CD4-positive, CD25-positive, alpha-beta regulatory T cell (primary cell): Measurements from ENCODE around the gene ZNF865. TPM values are rescaled to one million over a fixed set of nuclear protein-coding genes. Genes with fewer than 3 reads are reported as not detected.
"Not testable (repeated sequence)": the region's sequence is repeated elsewhere in the genome, so short reads cannot be mapped to it uniquely, and the experiment has no call there.

Source experiments
- ATAC-seq, 2 donors: fragments of 150-1000 bp; cut with Tn5 transposase; one replicate each; pipeline ENCODE4 v1.10.0; 2021; ENCODE audit warnings: low read depth in 2 of 2, moderate number of reproducible peaks in 2 of 2, moderate library complexity in 1 of 2
- DNase-seq, 3 donors: peaks; one replicate each; pipeline versions ENCODE4 v3.0.0 to v3.0.0-alpha.2; 2012 to 2022; ENCODE audit warnings: mixed read lengths in 1 of 3
- H3K27ac ChIP-seq: one replicate; pipeline ENCODE4 v1.7.0; 2013; ENCODE audit warnings: mild to moderate bottlenecking, low read length; ENCODE audit not compliant: insufficient read depth, poor library complexity, severe bottlenecking
- H3K27me3 ChIP-seq: one replicate; pipeline ENCODE4 v1.7.0; 2013; ENCODE audit warnings: low read length; ENCODE audit not compliant: control insufficient read depth, insufficient read depth
- H3K36me3 ChIP-seq: one replicate; pipeline ENCODE4 v1.7.0; 2013; ENCODE audit warnings: mild to moderate bottlenecking, low read length, moderate library complexity; ENCODE audit not compliant: control insufficient read depth, insufficient read depth
- H3K4me1 ChIP-seq: 2 replicates; pipeline ENCODE4 v1.7.0; 2013; ENCODE audit warnings: mild to moderate bottlenecking, low read length; ENCODE audit not compliant: insufficient read depth, control insufficient read depth, poor library complexity, severe bottlenecking
- H3K4me3 ChIP-seq: one replicate; pipeline ENCODE4 v1.7.0; 2013; ENCODE audit warnings: low read depth, mild to moderate bottlenecking, low read length, moderate library complexity
- H3K9me3 ChIP-seq, 2 experiments: 1 replicate in 1 of 2; 2 replicates in 1 of 2; pipeline ENCODE4 v1.7.0; 2013; ENCODE audit warnings: low read length in 2 of 2, mild to moderate bottlenecking in 1 of 2, moderate library complexity in 1 of 2; ENCODE audit not compliant: control insufficient read depth in 2 of 2
- H3K27ac Mint-ChIP-seq, 3 donors: one replicate each; pipeline ENCODE4 v1.8.0; 2020 to 2022; ENCODE audit warnings: mild to moderate bottlenecking in 3 of 3, mixed read lengths in 3 of 3, moderate library complexity in 2 of 3
- H3K27me3 Mint-ChIP-seq: one replicate; pipeline ENCODE4 v1.8.0; 2022; ENCODE audit warnings: mild to moderate bottlenecking, mixed read lengths
- H3K36me3 Mint-ChIP-seq: one replicate; pipeline ENCODE4 v1.8.0; 2020; ENCODE audit warnings: mixed read lengths
- H3K4me1 Mint-ChIP-seq, 4 donors: one replicate each; pipeline ENCODE4 v1.8.0; 2020 to 2022; ENCODE audit warnings: mixed read lengths in 4 of 4, mild to moderate bottlenecking in 1 of 4
- H3K4me3 Mint-ChIP-seq, 4 donors: one replicate each; pipeline ENCODE4 v1.8.0; 2020 to 2022; ENCODE audit warnings: mild to moderate bottlenecking in 4 of 4, mixed read lengths in 4 of 4, moderate library complexity in 3 of 4
- H3K9me3 Mint-ChIP-seq, 7 donors: one replicate each; pipeline ENCODE4 v1.8.0; 2020 to 2022; ENCODE audit warnings: mixed read lengths in 7 of 7, mild to moderate bottlenecking in 3 of 7, moderate library complexity in 2 of 7
- polyA plus RNA-seq, 4 donors: library from polyadenylated mRNA; unstranded; fragments of 300-500 nt; fragmentation: Illumina TruSeq; gene quantifications; one replicate each; pipeline ENCODE4 v1.2.3, GENCODE V29; 2021
- total RNA-seq: library from RNA; stranded (reverse); gene quantifications from one replicate; pipeline ENCODE4 v1.2.3, GENCODE V29; 2022

The ZNF865 gene
- total RNA-seq (12.8 TPM), polyA plus RNA-seq (under 1 TPM; 0.05 to 0.13 (median 0.10) TPM)

- H3K27ac Mint-ChIP-seq, result peak within 1 kb of the TSS; percentile 96 to 99 (median 98)
- H3K4me1 Mint-ChIP-seq, result peaks cover 15 to 72% (median 44%) of the 10 kb centered on the region in 4 donors
- H3K4me1 ChIP-seq, result peaks cover 27% of the 10 kb centered on the region
- no peaks in the 10 kb centered on the region for H3K9me3 Mint-ChIP-seq
- H3K36me3 ChIP-seq, result peaks cover 15% of the 10 kb centered on the region
- ATAC-seq (peak; percentile 35 to 37), DNase-seq (peak; percentile 61 to 82 (median 67))
- peak within 1 kb of the TSS; percentile 93 for H3K27ac ChIP-seq
- peaks cover 26% of the 10 kb centered on the region for H3K36me3 Mint-ChIP-seq
- H3K27me3 ChIP-seq, result no peaks in the 10 kb centered on the region
- H3K4me3 Mint-ChIP-seq, result peak within 1 kb of the TSS; percentile 90 to 97 (median 94)
- H3K27me3 Mint-ChIP-seq, result no peaks in the 10 kb centered on the region
- H3K4me3 ChIP-seq, result peak within 1 kb of the TSS; percentile 84
- no peaks in the 10 kb centered on the region for H3K9me3 ChIP-seq
Measured at GRCh38 chr19:55605637-55606470, at the start of gene ZNF865. Gene ZNF865, plus strand, starts transcription at chr19:55605647. Its CDS starts 7,972 bp downstream, at chr19:55613619.

DNA sequence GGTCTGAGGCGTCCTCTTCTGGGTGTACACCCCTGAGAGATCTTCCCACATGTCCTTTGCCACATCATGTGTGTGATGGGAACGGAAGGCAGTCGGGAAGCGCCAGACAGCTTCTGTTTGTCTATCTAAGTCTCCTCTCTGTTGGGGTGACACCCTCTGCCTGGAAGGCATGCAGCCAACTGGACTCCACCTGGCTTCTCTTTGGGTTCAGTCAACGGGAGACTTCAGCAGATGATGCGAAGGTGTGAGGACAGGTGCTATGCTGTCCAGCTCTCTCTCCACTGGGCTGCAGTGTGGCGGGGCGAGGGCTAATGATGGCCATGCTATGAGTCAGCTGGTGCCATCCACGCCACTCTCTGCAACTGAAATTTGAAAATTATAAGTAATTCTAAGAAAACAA lies 45.8 kb upstream of the ZNF865 start:
- H3K9me3 Mint-ChIP-seq, result peaks cover 0 to 2% (median 0%) of the 10 kb centered on the region in 7 donors
- ATAC-seq (no peak), DNase-seq (no peak)
- peaks cover 4% of the 10 kb centered on the region for H3K27me3 Mint-ChIP-seq
- no peaks in the 10 kb centered on the region for H3K4me1 ChIP-seq
- H3K36me3 Mint-ChIP-seq, result no peaks in the 10 kb centered on the region
- H3K4me3 Mint-ChIP-seq, result no peak overlapping the region
- H3K27me3 ChIP-seq, result no peaks in the 10 kb centered on the region
- no peak overlapping the region for H3K27ac Mint-ChIP-seq
- H3K27ac ChIP-seq, result no peak overlapping the region
- H3K4me1 Mint-ChIP-seq, result no peaks in the 10 kb centered on the region
- H3K36me3 ChIP-seq, result no peaks in the 10 kb centered on the region
- H3K4me3 ChIP-seq, result no peak overlapping the region
- H3K9me3 ChIP-seq, result no peaks in the 10 kb centered on the region

GRCh38 chr19:55563261-55563690 lies 42.2 kb upstream of the ZNF865 start:
- no peaks in the 10 kb centered on the region for H3K36me3 Mint-ChIP-seq
- no peak overlapping the region for H3K4me3 Mint-ChIP-seq
- H3K27ac Mint-ChIP-seq, result no peak overlapping the region
- ATAC-seq (no peak), DNase-seq (no peak)
- H3K4me1 Mint-ChIP-seq, result no peaks in the 10 kb centered on the region
- no peak overlapping the region for H3K27ac ChIP-seq
- peaks cover 21% of the 10 kb centered on the region for H3K27me3 Mint-ChIP-seq
- H3K27me3 ChIP-seq, result no peaks in the 10 kb centered on the region
- peaks cover 0 to 2% (median 0%) of the 10 kb centered on the region in 7 donors for H3K9me3 Mint-ChIP-seq
- H3K36me3 ChIP-seq, result no peaks in the 10 kb centered on the region
- no peaks in the 10 kb centered on the region for H3K4me1 ChIP-seq
- H3K4me3 ChIP-seq, result no peak overlapping the region
- H3K9me3 ChIP-seq, result no peaks in the 10 kb centered on the region

- ATAC-seq, result no peak
- DNase-seq, result no peak
- Mint-ChIP-seq H3K4me1 (no peaks in the 10 kb centered on the region), H3K27ac (no peak overlapping the region), H3K4me3 (no peak overlapping the region), H3K36me3 (no peaks in the 10 kb centered on the region), H3K9me3 (peaks cover 0 to 1% (median 0%) of the 10 kb centered on the region in 7 donors), H3K27me3 (peaks cover 17% of the 10 kb centered on the region)
- H3K36me3 ChIP-seq, result no peaks in the 10 kb centered on the region
- no peak overlapping the region for H3K4me3 ChIP-seq
- H3K9me3 ChIP-seq, result no peaks in the 10 kb centered on the region
- H3K4me1 ChIP-seq, result no peaks in the 10 kb centered on the region
- H3K27ac ChIP-seq, result no peak overlapping the region
- no peaks in the 10 kb centered on the region for H3K27me3 ChIP-seq
Measured at GRCh38 chr19:55566823-55567222, 38.6 kb upstream of the ZNF865 start.

DNA sequence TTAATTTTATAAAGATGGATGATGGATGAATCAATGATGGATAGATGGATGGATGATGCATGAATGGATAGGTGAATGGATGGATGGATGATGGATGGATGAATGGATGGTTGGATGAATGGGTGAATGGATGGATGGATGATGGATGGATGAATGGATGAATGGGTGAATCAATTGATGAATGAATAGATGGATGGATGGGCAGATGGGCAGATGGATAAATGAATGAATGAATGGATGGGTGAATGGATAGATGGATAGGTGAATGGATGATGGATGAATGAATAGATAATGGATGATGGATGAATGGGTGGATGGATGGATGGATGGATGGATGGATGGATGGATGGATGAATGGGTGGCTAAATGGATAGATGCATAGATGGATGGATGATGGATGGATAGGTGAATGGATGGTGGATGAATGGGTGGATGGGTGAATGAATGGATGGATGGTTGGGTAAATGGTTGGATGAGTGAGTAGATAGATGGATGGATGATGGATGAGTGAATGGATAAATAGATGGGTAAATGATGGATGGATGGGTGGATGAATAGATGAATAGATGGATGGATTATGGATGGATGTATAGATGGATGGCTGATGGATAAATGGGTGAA lies 37.6 kb upstream of the ZNF865 start:
- ATAC-seq, result no peak
- no peaks in the 10 kb centered on the region for H3K4me1 ChIP-seq
- no peak overlapping the region for H3K27ac ChIP-seq
- no peaks in the 10 kb centered on the region for H3K36me3 ChIP-seq
- Mint-ChIP-seq H3K4me3 (no peak overlapping the region), H3K9me3 (peaks cover 0 to 1% (median 0%) of the 10 kb centered on the region in 7 donors), H3K36me3 (no peaks in the 10 kb centered on the region), H3K4me1 (no peaks in the 10 kb centered on the region), H3K27ac (no peak overlapping the region), H3K27me3 (peaks cover 17% of the 10 kb centered on the region)
- no peak for DNase-seq
- no peaks in the 10 kb centered on the region for H3K27me3 ChIP-seq
- H3K9me3 ChIP-seq, result no peaks in the 10 kb centered on the region
- H3K4me3 ChIP-seq, result no peak overlapping the region

GRCh38 chr19:55569477-55569876 lies 36.0 kb upstream of the ZNF865 start:
- H3K4me3 ChIP-seq, H3K36me3 ChIP-seq, DNase-seq, H3K4me3 Mint-ChIP-seq, H3K36me3 Mint-ChIP-seq, H3K27ac Mint-ChIP-seq, H3K9me3 Mint-ChIP-seq, H3K27ac ChIP-seq, H3K27me3 ChIP-seq, ATAC-seq, H3K4me1 Mint-ChIP-seq, H3K4me1 ChIP-seq, H3K9me3 ChIP-seq: not testable (repeated sequence)
- peaks cover 17% of the 10 kb centered on the region for H3K27me3 Mint-ChIP-seq

DNA sequence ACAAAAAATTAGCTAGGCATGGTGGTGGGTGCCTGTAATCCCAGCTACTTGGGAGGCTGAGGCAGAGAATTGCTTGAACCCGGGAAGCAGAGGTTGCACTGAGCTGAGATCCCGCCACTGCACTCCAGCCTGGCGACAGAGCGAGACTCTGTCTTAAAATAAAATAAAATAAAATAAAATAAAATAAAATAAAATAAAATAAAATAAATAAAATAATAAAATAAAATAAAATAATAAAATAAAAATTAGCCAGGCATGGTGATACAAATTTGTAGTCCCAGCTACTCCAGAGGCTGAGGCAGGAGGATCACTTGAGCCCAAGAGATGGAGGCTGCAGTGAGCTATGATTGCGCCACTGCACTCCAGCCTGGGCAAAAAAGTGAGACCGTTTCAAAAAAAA lies 31.5 kb upstream of the ZNF865 start:
- not testable (repeated sequence) for H3K4me1 ChIP-seq, H3K4me3 Mint-ChIP-seq, H3K9me3 ChIP-seq, H3K27ac Mint-ChIP-seq, DNase-seq, H3K27me3 Mint-ChIP-seq, H3K36me3 ChIP-seq, H3K27ac ChIP-seq, H3K9me3 Mint-ChIP-seq, H3K4me3 ChIP-seq, H3K36me3 Mint-ChIP-seq, H3K27me3 ChIP-seq, ATAC-seq, H3K4me1 Mint-ChIP-seq
